Neural cell (in vitro differentiated cells): Measurements from ENCODE around the gene ATP11C.

ENCODE experiments used
- EP300 ChIP-seq: fragments of 450-650 bp; conservative IDR thresholded peaks from 2 replicates; pipeline ENCODE4 v1.6.1; 2014; ENCODE audit warnings: antibody characterized with exemption, mild to moderate bottlenecking, moderate library complexity; ENCODE audit not compliant: poor library complexity, severe bottlenecking
- EZH2 ChIP-seq: fragments of 200-600, 300-800 bp; shearing (Covaris generic), sonication (generic); IDR thresholded peaks from 2 replicates; pipeline ENCODE4 v1.6.1; 2014; ENCODE audit warnings: antibody characterized with exemption, low read length, borderline replicate concordance, mild to moderate bottlenecking; ENCODE audit not compliant: insufficient read depth, poor library complexity, severe bottlenecking
- MXI1 ChIP-seq: fragments of 450-650 bp; conservative IDR thresholded peaks from 2 replicates; pipeline ENCODE4 v1.6.1; 2014; ENCODE audit warnings: antibody characterized with exemption, mild to moderate bottlenecking; ENCODE audit not compliant: poor library complexity, severe bottlenecking
- POLR2AphosphoS5 ChIP-seq: IDR thresholded peaks from 2 replicates; pipeline ENCODE4 v1.6.1; 2012
- RAD21 ChIP-seq: fragments of 450-650 bp; conservative IDR thresholded peaks from 2 replicates; pipeline ENCODE4 v1.6.1; 2014; ENCODE audit warnings: antibody characterized with exemption, mild to moderate bottlenecking, moderate library complexity
- TAF1 ChIP-seq: IDR thresholded peaks from 2 replicates; pipeline ENCODE4 v1.6.1; 2012; ENCODE audit warnings: low read depth
- TF ChIP-seq, protein P1 (sequence below): fragments of 450-650 bp; IDR thresholded peaks from 2 replicates; pipeline ENCODE4 v1.5.1; 2014; ENCODE audit warnings: antibody characterized with exemption, mild to moderate bottlenecking, moderate library complexity; ENCODE audit not compliant: poor library complexity, severe bottlenecking
- TF ChIP-seq, protein P2 (sequence below): IDR thresholded peaks from 2 replicates; pipeline ENCODE4 v1.6.1; 2012; ENCODE audit warnings: borderline replicate concordance

DNA sequence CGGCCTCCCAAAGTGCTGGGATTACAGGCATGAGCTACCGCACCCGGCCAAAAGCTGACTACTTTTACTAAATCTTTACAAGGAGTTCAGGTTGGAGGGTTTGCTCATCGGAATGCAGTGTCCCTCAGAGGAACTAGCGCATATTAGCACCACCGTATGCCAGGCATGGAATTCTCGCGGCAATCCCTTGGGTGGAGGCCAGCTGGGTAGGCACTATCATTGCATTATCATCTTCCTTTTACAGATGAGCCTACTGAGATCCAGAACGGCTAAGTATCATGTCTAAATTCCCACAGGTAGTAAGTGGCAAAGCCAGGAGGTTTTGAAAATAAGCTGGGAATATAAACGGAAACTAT lies 38.5 kb upstream of the ATP11C start:
- TF ChIP-seq, protein P1, sequence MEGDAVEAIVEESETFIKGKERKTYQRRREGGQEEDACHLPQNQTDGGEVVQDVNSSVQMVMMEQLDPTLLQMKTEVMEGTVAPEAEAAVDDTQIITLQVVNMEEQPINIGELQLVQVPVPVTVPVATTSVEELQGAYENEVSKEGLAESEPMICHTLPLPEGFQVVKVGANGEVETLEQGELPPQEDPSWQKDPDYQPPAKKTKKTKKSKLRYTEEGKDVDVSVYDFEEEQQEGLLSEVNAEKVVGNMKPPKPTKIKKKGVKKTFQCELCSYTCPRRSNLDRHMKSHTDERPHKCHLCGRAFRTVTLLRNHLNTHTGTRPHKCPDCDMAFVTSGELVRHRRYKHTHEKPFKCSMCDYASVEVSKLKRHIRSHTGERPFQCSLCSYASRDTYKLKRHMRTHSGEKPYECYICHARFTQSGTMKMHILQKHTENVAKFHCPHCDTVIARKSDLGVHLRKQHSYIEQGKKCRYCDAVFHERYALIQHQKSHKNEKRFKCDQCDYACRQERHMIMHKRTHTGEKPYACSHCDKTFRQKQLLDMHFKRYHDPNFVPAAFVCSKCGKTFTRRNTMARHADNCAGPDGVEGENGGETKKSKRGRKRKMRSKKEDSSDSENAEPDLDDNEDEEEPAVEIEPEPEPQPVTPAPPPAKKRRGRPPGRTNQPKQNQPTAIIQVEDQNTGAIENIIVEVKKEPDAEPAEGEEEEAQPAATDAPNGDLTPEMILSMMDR, result no peak
- TF ChIP-seq RAD21 (no peak), TAF1 (no peak), POLR2AphosphoS5 (no peak), EP300 (no peak), EZH2 (no peak), MXI1 (no peak)
- TF ChIP-seq, protein P2, sequence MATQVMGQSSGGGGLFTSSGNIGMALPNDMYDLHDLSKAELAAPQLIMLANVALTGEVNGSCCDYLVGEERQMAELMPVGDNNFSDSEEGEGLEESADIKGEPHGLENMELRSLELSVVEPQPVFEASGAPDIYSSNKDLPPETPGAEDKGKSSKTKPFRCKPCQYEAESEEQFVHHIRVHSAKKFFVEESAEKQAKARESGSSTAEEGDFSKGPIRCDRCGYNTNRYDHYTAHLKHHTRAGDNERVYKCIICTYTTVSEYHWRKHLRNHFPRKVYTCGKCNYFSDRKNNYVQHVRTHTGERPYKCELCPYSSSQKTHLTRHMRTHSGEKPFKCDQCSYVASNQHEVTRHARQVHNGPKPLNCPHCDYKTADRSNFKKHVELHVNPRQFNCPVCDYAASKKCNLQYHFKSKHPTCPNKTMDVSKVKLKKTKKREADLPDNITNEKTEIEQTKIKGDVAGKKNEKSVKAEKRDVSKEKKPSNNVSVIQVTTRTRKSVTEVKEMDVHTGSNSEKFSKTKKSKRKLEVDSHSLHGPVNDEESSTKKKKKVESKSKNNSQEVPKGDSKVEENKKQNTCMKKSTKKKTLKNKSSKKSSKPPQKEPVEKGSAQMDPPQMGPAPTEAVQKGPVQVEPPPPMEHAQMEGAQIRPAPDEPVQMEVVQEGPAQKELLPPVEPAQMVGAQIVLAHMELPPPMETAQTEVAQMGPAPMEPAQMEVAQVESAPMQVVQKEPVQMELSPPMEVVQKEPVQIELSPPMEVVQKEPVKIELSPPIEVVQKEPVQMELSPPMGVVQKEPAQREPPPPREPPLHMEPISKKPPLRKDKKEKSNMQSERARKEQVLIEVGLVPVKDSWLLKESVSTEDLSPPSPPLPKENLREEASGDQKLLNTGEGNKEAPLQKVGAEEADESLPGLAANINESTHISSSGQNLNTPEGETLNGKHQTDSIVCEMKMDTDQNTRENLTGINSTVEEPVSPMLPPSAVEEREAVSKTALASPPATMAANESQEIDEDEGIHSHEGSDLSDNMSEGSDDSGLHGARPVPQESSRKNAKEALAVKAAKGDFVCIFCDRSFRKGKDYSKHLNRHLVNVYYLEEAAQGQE, result no peak
